ENCODE measurements around the gene CFAP126. TPM values are rescaled to one million over a fixed set of nuclear protein-coding genes. Genes with fewer than 3 reads are reported as not detected.
"Not testable (repeated sequence)": the region's sequence is repeated elsewhere in the genome, so short reads cannot be mapped to it uniquely, and the experiment has no call there.

The CFAP126 gene
- total RNA-seq, 1 donor from 2014 or later: not detected

GRCh38 chr1:161402446-161402845 is 34.8 kb upstream of the CFAP126 start:
- Histone ChIP-seq H3K27me3 (peaks cover 30% of the 10 kb centered on the region), H3K79me2 (ENCODE audit: low read depth) (no peaks in the 10 kb centered on the region), H4K20me1 (ENCODE audit: low read depth) (no peaks in the 10 kb centered on the region), H2AFZ (replicated peaks) (no peak overlapping the region), H3F3A (ENCODE audit: low read depth) (peaks cover 19% of the 10 kb centered on the region), H3K4me3 (no peak overlapping the region), H3K27ac (no peak overlapping the region), H3K4me1 (peaks cover 4% of the 10 kb centered on the region), H3K36me3 (no peaks in the 10 kb centered on the region), H3K4me2 (no peak overlapping the region), H3K9me3 (ENCODE audit: low read depth) (no peaks in the 10 kb centered on the region), H3K9ac (no peak overlapping the region)
- Mint-ChIP-seq H3K4me1 (peaks cover 15% of the 10 kb centered on the region), H3K4me3 (peak overlapping the region; percentile 64), H3K27me3 (ENCODE audit: insufficient read depth, low read depth) (peaks cover 19% of the 10 kb centered on the region), H3K27ac (no peak overlapping the region), H3K36me3 (peaks cover 3% of the 10 kb centered on the region), H3K9me3 (peaks cover 5% of the 10 kb centered on the region)
- TF ChIP-seq EZH2 (IDR thresholded peaks at IDR 0.05) (no peak), CTCF (IDR thresholded peaks at IDR 0.05) (no peak), EZH2phosphoT487 (IDR thresholded peaks at IDR 0.05) (no peak)
- no peak for DNase-seq (ENCODE audit: low spot score)

GRCh38 chr1:161399257-161399998 is 31.8 kb upstream of the CFAP126 start:
- Histone ChIP-seq H3K4me3 (peak overlapping the region; percentile 89), H3K27ac (peak overlapping the region; percentile 81), H3K4me2 (peak overlapping the region; percentile 86), H3K79me2 (ENCODE audit: low read depth) (no peaks in the 10 kb centered on the region), H3F3A (ENCODE audit: low read depth) (peaks cover 19% of the 10 kb centered on the region), H3K36me3 (no peaks in the 10 kb centered on the region), H4K20me1 (ENCODE audit: low read depth) (no peaks in the 10 kb centered on the region), H3K9ac (no peak overlapping the region), H2AFZ (replicated peaks) (peak overlapping the region; percentile 97), H3K4me1 (peaks cover 4% of the 10 kb centered on the region), H3K27me3 (peaks cover 26% of the 10 kb centered on the region), H3K9me3 (ENCODE audit: low read depth) (no peaks in the 10 kb centered on the region)
- Mint-ChIP-seq H3K36me3 (peaks cover 3% of the 10 kb centered on the region), H3K4me1 (peaks cover 15% of the 10 kb centered on the region), H3K4me3 (peak overlapping the region; percentile 96), H3K27me3 (ENCODE audit: insufficient read depth, low read depth) (peaks cover 19% of the 10 kb centered on the region), H3K9me3 (peaks cover 5% of the 10 kb centered on the region), H3K27ac (peak overlapping the region; percentile 100)
- TF ChIP-seq EZH2 (IDR thresholded peaks at IDR 0.05) (peak; percentile 65), CTCF (IDR thresholded peaks at IDR 0.05) (peak; percentile 69), EZH2phosphoT487 (IDR thresholded peaks at IDR 0.05) (no peak)
- DNase-seq (ENCODE audit: low spot score): peak; percentile 83

DNA sequence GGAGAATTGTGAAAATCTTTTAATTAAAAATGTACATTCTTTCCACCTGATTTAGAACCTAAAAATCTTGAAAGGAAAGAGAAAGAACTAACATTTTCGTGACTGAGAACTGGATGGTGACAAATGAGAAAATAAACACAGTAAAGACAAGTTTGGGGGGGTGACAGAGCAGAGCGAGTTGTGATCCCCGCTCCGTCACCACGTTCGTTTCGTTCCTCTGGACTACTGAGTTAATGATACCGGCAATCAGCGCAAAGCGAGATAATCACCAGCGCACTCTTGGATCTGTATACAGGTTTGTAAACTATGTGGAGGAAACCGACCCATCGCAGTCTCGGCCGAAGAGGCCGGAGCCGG is 31.2 kb upstream of the CFAP126 start:
- peaks cover 19% of the 10 kb centered on the region for H3F3A ChIP-seq (ENCODE audit: low read depth)
- no peaks in the 10 kb centered on the region for H3K36me3 ChIP-seq
- no peaks in the 10 kb centered on the region for H4K20me1 ChIP-seq (ENCODE audit: low read depth)
- Mint-ChIP-seq H3K27me3 (ENCODE audit: insufficient read depth, low read depth) (peaks cover 19% of the 10 kb centered on the region), H3K27ac (peak overlapping the region; percentile 100), H3K4me3 (peak overlapping the region; percentile 96), H3K9me3 (peaks cover 5% of the 10 kb centered on the region), H3K4me1 (peaks cover 15% of the 10 kb centered on the region), H3K36me3 (peaks cover 3% of the 10 kb centered on the region)
- no peaks in the 10 kb centered on the region for H3K9me3 ChIP-seq (ENCODE audit: low read depth)
- H3K79me2 ChIP-seq (ENCODE audit: low read depth): no peaks in the 10 kb centered on the region
- no peak overlapping the region for H3K9ac ChIP-seq
- H3K27me3 ChIP-seq: peaks cover 23% of the 10 kb centered on the region
- TF ChIP-seq EZH2 (IDR thresholded peaks at IDR 0.05): no peak
- TF ChIP-seq CTCF (IDR thresholded peaks at IDR 0.05): no peak
- TF ChIP-seq EZH2phosphoT487 (IDR thresholded peaks at IDR 0.05): no peak
- no peak overlapping the region for H3K27ac ChIP-seq
- peak overlapping the region; percentile 89 for H3K4me3 ChIP-seq
- H3K4me2 ChIP-seq: peak overlapping the region; percentile 86
- DNase-seq (ENCODE audit: low spot score): no peak
- H3K4me1 ChIP-seq: peaks cover 4% of the 10 kb centered on the region
- peak overlapping the region; percentile 91 for H2AFZ ChIP-seq (replicated peaks)

GRCh38 chr1:161397038-161397437 is 29.4 kb upstream of the CFAP126 start:
- H3K9me3 ChIP-seq (ENCODE audit: low read depth); H3K27ac ChIP-seq; H3K79me2 ChIP-seq (ENCODE audit: low read depth); H3K9me3 Mint-ChIP-seq; H3K9ac ChIP-seq; H4K20me1 ChIP-seq (ENCODE audit: low read depth); DNase-seq (ENCODE audit: low spot score); H3K4me1 ChIP-seq; H3K4me3 ChIP-seq; H3K4me2 ChIP-seq; H2AFZ ChIP-seq (replicated peaks); H3K36me3 ChIP-seq; H3K27ac Mint-ChIP-seq; H3K4me3 Mint-ChIP-seq; H3K36me3 Mint-ChIP-seq: not testable (repeated sequence)
- peaks cover 15% of the 10 kb centered on the region for H3K4me1 Mint-ChIP-seq
- H3K27me3 Mint-ChIP-seq (ENCODE audit: insufficient read depth, low read depth): peaks cover 19% of the 10 kb centered on the region
- peaks cover 19% of the 10 kb centered on the region for H3F3A ChIP-seq (ENCODE audit: low read depth)
- peaks cover 17% of the 10 kb centered on the region for H3K27me3 ChIP-seq

All from neural progenitor cell (in vitro differentiated cells).